Body of pancreas (tissue), 4 donors: Measurements from ENCODE around the gene SDC3. TPM values are rescaled to one million over a fixed set of nuclear protein-coding genes. Genes with fewer than 3 reads are reported as not detected.
A peak's percentile ranks its signal among the peaks of the same experiment; 100 is the strongest.

Experiments
- ATAC-seq: fragments of 150-250 bp; one replicate; pipeline ENCODE4 v1.9.1; 2016
- DNase-seq, 4 donors: peaks; one replicate each; pipeline ENCODE4 v3.0.0-alpha.2; 2019
- H3K27ac ChIP-seq, 4 donors: fragments of 200-600 bp; sonication (generic); 1 replicate in 3 of 4; 2 replicates in 1 of 4; pipeline versions ENCODE4 v1.5.1 to v1.6.1; 2016 to 2019; ENCODE audit warnings: mild to moderate bottlenecking in 1 of 4, mixed read lengths in 1 of 4, moderate library complexity in 1 of 4
- H3K27me3 ChIP-seq, 2 donors: fragments of 200-600 bp; sonication (generic); one replicate each; pipeline ENCODE4 v1.6.0; 2016; ENCODE audit warnings: mild to moderate bottlenecking in 1 of 2
- H3K36me3 ChIP-seq, 2 donors: fragments of 200-600 bp; sonication (generic); replicated peaks in 1 of 2; 2 replicates each; pipeline ENCODE4 v1.5.1; 2016; ENCODE audit warnings: low read depth in 2 of 2; ENCODE audit not compliant: insufficient read depth in 1 of 2
- H3K4me1 ChIP-seq: fragments of 200-600 bp; sonication (generic); one replicate; pipeline ENCODE4 v1.6.0; 2016
- H3K4me3 ChIP-seq, 2 donors: fragments of 200-600 bp; sonication (generic); 1 replicate in 1 of 2; 2 replicates in 1 of 2; pipeline ENCODE4 v1.5.1; 2016 to 2019
- H3K9me3 ChIP-seq, 3 donors: fragments of 200-600 bp; sonication (generic); 1 replicate in 2 of 3; 2 replicates in 1 of 3; pipeline ENCODE4 v1.5.1; 2016
- CTCF ChIP-seq, 7 experiments: fragments of 450-650 bp in 4 of 7; fragments of 200-600 bp in 3 of 7; sonication (generic) in 3 of 7; IDR thresholded peaks; one replicate each; pipeline ENCODE4 v1.5.1; 2016 to 2019; ENCODE audit warnings: antibody characterized with exemption in 7 of 7
- POLR2A ChIP-seq, 3 donors: fragments of 450-650 bp; IDR thresholded peaks; one replicate each; pipeline ENCODE4 v1.6.1; 2016; ENCODE audit warnings: antibody characterized with exemption in 3 of 3, mild to moderate bottlenecking in 2 of 3
- WGBS, 2 donors: methylation state at CpG; one replicate each; pipeline ENCODE4 v1.1.5; 2017; 5-methylcytosine and 5-hydroxymethylcytosine counted together
- intact Hi-C: fragments of 100-400 bp; cut with DNase I; formaldehyde crosslinking; loops from one replicate; pipeline ENCODE4 v1.15.1; 2023
- total RNA-seq, 2 donors: library from RNA; depleted of rRNA; stranded (reverse); fragments of >200 nt; gene quantifications; one replicate each; pipeline ENCODE4 v1.1.0, GENCODE V29; 2016

The SDC3 gene
- total RNA-seq, 2 donors from 2014 or later = 7.8 to 19.1 TPM

- H3K4me3 ChIP-seq = no peak overlapping the region
- intact Hi-C loops = no loop called here
Observed at GRCh38 chr1:30901798-30902581, 6.6 kb downstream of the SDC3 start.

GRCh38 chr1:30900931-30901560 lies 7.5 kb downstream of the SDC3 start:
- no peak for TF ChIP-seq CTCF (IDR thresholded peaks at IDR 0.05)
- TF ChIP-seq POLR2A (IDR thresholded peaks at IDR 0.05) = no peak
- no peaks in the 10 kb centered on the region for H3K9me3 ChIP-seq
- 78 to 81% methylated on average over 1 to 3 of the region's 3 CpGs for WGBS, 2 donors
- no peaks in the 10 kb centered on the region for H3K36me3 ChIP-seq
- H3K4me1 ChIP-seq = peaks cover 11% of the 10 kb centered on the region
- H3K27me3 ChIP-seq = no peaks in the 10 kb centered on the region
- no peak overlapping the region for H3K27ac ChIP-seq
- DNase-seq (no peak), ATAC-seq (no peak)
- no peak overlapping the region for H3K4me3 ChIP-seq
- intact Hi-C loops = no loop called here

More at GRCh38 chr1:30901798-30902581, 6.6 kb downstream of the SDC3 start:
- peak overlapping the region; percentile 30 to 69 (median 45) for H3K27ac ChIP-seq
- WGBS, 2 donors = 42 to 52% methylated on average over 10 to 11 of the region's 11 CpGs
- DNase-seq (peak; percentile 27 to 57 (median 42)), ATAC-seq (peak; percentile 53)
- no peaks in the 10 kb centered on the region for H3K36me3 ChIP-seq
- peaks cover 11% of the 10 kb centered on the region for H3K4me1 ChIP-seq
- TF ChIP-seq CTCF (IDR thresholded peaks at IDR 0.05) = no peak
- TF ChIP-seq POLR2A (IDR thresholded peaks at IDR 0.05) = no peak
- H3K27me3 ChIP-seq = no peaks in the 10 kb centered on the region
- H3K9me3 ChIP-seq = no peaks in the 10 kb centered on the region

- H3K27me3 ChIP-seq = no peaks in the 10 kb centered on the region
- intact Hi-C loops = no loop called here
- H3K27ac ChIP-seq = no peak overlapping the region
- DNase-seq (no peak), ATAC-seq (no peak)
- H3K4me3 ChIP-seq = no peak overlapping the region
- WGBS, 2 donors = 20 to 80% methylated on average over 1 to 6 of the region's 6 CpGs
- no peaks in the 10 kb centered on the region for H3K36me3 ChIP-seq
- H3K4me1 ChIP-seq = peaks cover 11% of the 10 kb centered on the region
- H3K9me3 ChIP-seq = no peaks in the 10 kb centered on the region
- TF ChIP-seq CTCF (IDR thresholded peaks at IDR 0.05) (no peak), POLR2A (IDR thresholded peaks at IDR 0.05) (no peak)
Observed at GRCh38 chr1:30900486-30900885, 8.1 kb downstream of the SDC3 start.

GRCh38 chr1:30899577-30900389 lies 8.8 kb downstream of the SDC3 start:
- no peak for DNase-seq
- TF ChIP-seq POLR2A (IDR thresholded peaks at IDR 0.05) (no peak), CTCF (IDR thresholded peaks at IDR 0.05) (no peak)
- Histone ChIP-seq H3K4me1 (peaks cover 11% of the 10 kb centered on the region), H3K36me3 (no peaks in the 10 kb centered on the region), H3K4me3 (no peak overlapping the region), H3K27ac (no peak overlapping the region), H3K27me3 (no peaks in the 10 kb centered on the region), H3K9me3 (no peaks in the 10 kb centered on the region)
- intact Hi-C loops = no loop called here
- WGBS, 2 donors = 78 to 80% methylated on average over 12 to 13 of the region's 13 CpGs
- ATAC-seq = no peak
